H9 (cell line): ENCODE results near the gene SLC36A4. TPM values are rescaled to one million over a fixed set of nuclear protein-coding genes. Genes with fewer than 3 reads are reported as not detected.

ENCODE experiments used
- DNase-seq: peaks from one replicate; pipeline ENCODE4 v3.0.0-alpha.2; 2017
- H2AFZ ChIP-seq: one replicate; pipeline ENCODE4 v1.6.1; 2013; ENCODE audit warnings: mild to moderate bottlenecking, low read length, control low read depth, moderate library complexity
- H2AK5ac ChIP-seq: 2 replicates; pipeline ENCODE4 v1.6.1; 2013; ENCODE audit warnings: low read length, control low read depth, mixed read lengths; ENCODE audit not compliant: insufficient read length
- H2BK120ac ChIP-seq: one replicate; pipeline ENCODE4 v1.6.1; 2013; ENCODE audit warnings: low read depth, mild to moderate bottlenecking, low read length, control low read depth, inconsistent platforms; ENCODE audit not compliant: poor library complexity, severe bottlenecking
- H2BK12ac ChIP-seq: 2 replicates; pipeline ENCODE4 v1.6.1; 2013; ENCODE audit warnings: low read length, control low read depth, mixed read lengths, low read depth; ENCODE audit not compliant: insufficient read length
- H2BK15ac ChIP-seq: 2 replicates; pipeline ENCODE4 v1.6.1; 2013; ENCODE audit warnings: low read depth, low read length, control low read depth
- H2BK20ac ChIP-seq: one replicate; pipeline ENCODE4 v1.6.1; 2013; ENCODE audit warnings: low read depth, mild to moderate bottlenecking, low read length, control low read depth, inconsistent platforms; ENCODE audit not compliant: poor library complexity, severe bottlenecking
- H2BK5ac ChIP-seq: 2 replicates; pipeline ENCODE4 v1.6.1; 2013; ENCODE audit warnings: low read length, control low read depth, mixed read lengths; ENCODE audit not compliant: insufficient read length
- H3K14ac ChIP-seq: 2 replicates; pipeline ENCODE4 v1.6.1; 2013; ENCODE audit warnings: low read length, control low read depth; ENCODE audit not compliant: insufficient read depth
- H3K18ac ChIP-seq: 2 replicates; pipeline ENCODE4 v1.6.1; 2013; ENCODE audit warnings: low read depth, mild to moderate bottlenecking, mixed read lengths, low read length, control low read depth; ENCODE audit not compliant: insufficient read length
- H3K23ac ChIP-seq: 2 replicates; pipeline ENCODE4 v1.6.1; 2013; ENCODE audit warnings: low read length, control low read depth, mixed read lengths, low read depth; ENCODE audit not compliant: insufficient read length
- H3K23me2 ChIP-seq: 2 replicates; pipeline ENCODE4 v1.6.1; 2013; ENCODE audit warnings: low read depth, mild to moderate bottlenecking, mixed read lengths, low read length, control low read depth; ENCODE audit not compliant: insufficient read length, poor library complexity, severe bottlenecking
- H3K27ac ChIP-seq: 2 replicates; pipeline ENCODE4 v1.5.1; 2013; ENCODE audit warnings: low read length, control low read depth, mixed read lengths, low read depth; ENCODE audit not compliant: insufficient read length
- H3K27me3 ChIP-seq: 2 replicates; pipeline ENCODE4 v1.6.1; 2013; ENCODE audit warnings: low read length, control low read depth, inconsistent platforms; ENCODE audit not compliant: insufficient read depth
- H3K4ac ChIP-seq: 2 replicates; pipeline ENCODE4 v1.6.1; 2013; ENCODE audit warnings: low read depth, mild to moderate bottlenecking, control low read depth, inconsistent platforms, low read length, moderate library complexity
- H3K4me1 ChIP-seq: 2 replicates; pipeline ENCODE4 v1.6.1; 2013; ENCODE audit warnings: low read length, control low read depth, inconsistent platforms; ENCODE audit not compliant: insufficient read depth
- H3K4me2 ChIP-seq: 2 replicates; pipeline ENCODE4 v1.6.1; 2013; ENCODE audit warnings: low read length, control low read depth, mixed read lengths; ENCODE audit not compliant: insufficient read length, insufficient read depth
- H3K56ac ChIP-seq: 2 replicates; pipeline ENCODE4 v1.6.1; 2013; ENCODE audit warnings: low read depth, mild to moderate bottlenecking, mixed read lengths, low read length, control low read depth; ENCODE audit not compliant: insufficient read length
- H3K79me1 ChIP-seq: 2 replicates; pipeline ENCODE4 v1.6.1; 2013; ENCODE audit warnings: low read depth, mild to moderate bottlenecking, moderate library complexity, low read length, control low read depth, inconsistent platforms; ENCODE audit not compliant: insufficient read depth, poor library complexity, severe bottlenecking
- H3K79me2 ChIP-seq: 2 replicates; pipeline ENCODE4 v1.6.1; 2013; ENCODE audit warnings: low read length, control low read depth, inconsistent platforms; ENCODE audit not compliant: insufficient read depth
- H3K9ac ChIP-seq: 2 replicates; pipeline ENCODE4 v1.6.1; 2013; ENCODE audit warnings: low read length, control low read depth, mixed read lengths; ENCODE audit not compliant: insufficient read length; ENCODE audit errors: extremely low read depth
- H3K9me3 ChIP-seq: one replicate; pipeline ENCODE4 v1.6.1; 2013; ENCODE audit warnings: low read depth, low read length, inconsistent platforms; ENCODE audit not compliant: control insufficient read depth
- H3T11ph ChIP-seq: one replicate; pipeline ENCODE4 v1.6.1; 2013; ENCODE audit warnings: mild to moderate bottlenecking, low read length, control low read depth, inconsistent platforms
- H4K20me1 ChIP-seq: one replicate; pipeline ENCODE4 v1.6.1; 2013; ENCODE audit not compliant: control insufficient read depth, insufficient read length, insufficient read depth
- H4K5ac ChIP-seq: 2 replicates; pipeline ENCODE4 v1.6.1; 2013; ENCODE audit warnings: low read depth, mild to moderate bottlenecking, mixed read lengths, low read length, control low read depth; ENCODE audit not compliant: insufficient read length
- H4K8ac ChIP-seq: replicated peaks from 2 replicates; pipeline ENCODE4 v1.6.1; 2013; ENCODE audit warnings: low read length, control low read depth, mixed read lengths, low read depth; ENCODE audit not compliant: insufficient read length
- H4K91ac ChIP-seq: 2 replicates; pipeline ENCODE4 v1.6.1; 2013; ENCODE audit warnings: low read depth, mild to moderate bottlenecking, moderate library complexity, mixed read lengths, low read length, control low read depth; ENCODE audit not compliant: insufficient read length
- H3K27ac Mint-ChIP-seq, 3 experiments: 2 replicates in 2 of 3; 3 replicates in 1 of 3; pipeline ENCODE4 v1.8.0; 2020 to 2021; ENCODE audit warnings: mixed read lengths in 3 of 3, mild to moderate bottlenecking in 1 of 3, moderate library complexity in 1 of 3
- H3K27me3 Mint-ChIP-seq: 2 replicates; pipeline ENCODE4 v1.8.0; 2021; ENCODE audit warnings: low read depth, mild to moderate bottlenecking, moderate library complexity, mixed read lengths
- H3K36me3 Mint-ChIP-seq, 3 experiments: 2 replicates in 2 of 3; 3 replicates in 1 of 3; pipeline ENCODE4 v1.8.0; 2020 to 2021; ENCODE audit warnings: low read depth in 3 of 3, mixed read lengths in 3 of 3; ENCODE audit not compliant: insufficient read depth in 1 of 3
- H3K4me1 Mint-ChIP-seq, 2 experiments: 2 replicates each; pipeline ENCODE4 v1.8.0; 2020; ENCODE audit warnings: mixed read lengths in 2 of 2
- H3K4me3 Mint-ChIP-seq, 2 experiments: 2 replicates in 1 of 2; 3 replicates in 1 of 2; pipeline ENCODE4 v1.8.0; 2020 to 2021; ENCODE audit warnings: mild to moderate bottlenecking in 2 of 2, mixed read lengths in 2 of 2, moderate library complexity in 1 of 2
- H3K9me3 Mint-ChIP-seq, 2 experiments: 2 replicates in 1 of 2; 3 replicates in 1 of 2; pipeline ENCODE4 v1.8.0; 2020; ENCODE audit warnings: mild to moderate bottlenecking in 2 of 2, mixed read lengths in 2 of 2, moderate library complexity in 1 of 2
- CTCF ChIP-seq: fragments of 200-600 bp; sonication (generic); conservative IDR thresholded peaks from 3 replicates; pipeline ENCODE4 v1.8.0; 2021; ENCODE audit warnings: antibody characterized with exemption, mild to moderate bottlenecking
- WGBS: extraction: QIAGEN DNeasy Blood & Tissue Kit; methylation state at CpG from one replicate; pipeline ENCODE4 v1.1.7; 2013; ENCODE audit warnings: missing lambda C conversion rate, low lambda C conversion rate, mixed read lengths; ENCODE audit not compliant: insufficient read length; ENCODE audit errors: extremely low coverage; 5-methylcytosine and 5-hydroxymethylcytosine counted together
- total RNA-seq: library from RNA; stranded (reverse); gene quantifications from 2 replicates; pipeline ENCODE4 v1.2.1, GENCODE V29; 2021

SLC36A4 gene
- total RNA-seq, 1 experiment from 2014 or later: 33.3 TPM

GRCh38 chr11:93166862-93167261 lies 30.9 kb downstream of the SLC36A4 start:
- H4K20me1 ChIP-seq: no peaks in the 10 kb centered on the region
- H3K23ac ChIP-seq: no peak overlapping the region
- no peak overlapping the region for H2AFZ ChIP-seq
- no peaks in the 10 kb centered on the region for H3K4me1 ChIP-seq
- H4K91ac ChIP-seq: no peak overlapping the region
- H3K27ac ChIP-seq: no peak overlapping the region
- H4K8ac ChIP-seq: no peak overlapping the region
- no peak overlapping the region for H3K4me2 ChIP-seq
- H3T11ph ChIP-seq: no peak overlapping the region
- H2BK20ac ChIP-seq: no peak overlapping the region
- H2BK15ac ChIP-seq: no peak overlapping the region
- no peaks in the 10 kb centered on the region for H3K27me3 ChIP-seq
- H2BK12ac ChIP-seq: no peak overlapping the region
- no peak overlapping the region for H2AK5ac ChIP-seq
- Mint-ChIP-seq H3K27ac (no peak overlapping the region), H3K4me3 (no peak overlapping the region), H3K36me3 (peaks cover 4 to 25% (median 18%) of the 10 kb centered on the region in 3 experiments; a peak in 5 of 7 replicates), H3K4me1 (no peaks in the 10 kb centered on the region), H3K27me3 (no peaks in the 10 kb centered on the region), H3K9me3 (no peaks in the 10 kb centered on the region)
- no peak for TF ChIP-seq CTCF
- H2BK5ac ChIP-seq: no peak overlapping the region
- no peaks in the 10 kb centered on the region for H3K79me2 ChIP-seq
- no peak overlapping the region for H4K5ac ChIP-seq
- H3K4ac ChIP-seq: no peak overlapping the region
- no peak for DNase-seq
- no peak overlapping the region for H3K18ac ChIP-seq
- H3K9ac ChIP-seq: no peak overlapping the region
- no peaks in the 10 kb centered on the region for H3K9me3 ChIP-seq
- H3K56ac ChIP-seq: no peak overlapping the region
- no peaks in the 10 kb centered on the region for H3K23me2 ChIP-seq
- no peak overlapping the region for H2BK120ac ChIP-seq
- WGBS: no CpG with 5 or more reads among the region's 2 CpGs
- H3K14ac ChIP-seq: no peak overlapping the region
- no peaks in the 10 kb centered on the region for H3K79me1 ChIP-seq
